Measurements from ENCODE around the gene FAM50A.
"Not testable (repeated sequence)": the region's sequence is repeated elsewhere in the genome, so short reads cannot be mapped to it uniquely, and the experiment has no call there.

FAM50A gene, protein sequence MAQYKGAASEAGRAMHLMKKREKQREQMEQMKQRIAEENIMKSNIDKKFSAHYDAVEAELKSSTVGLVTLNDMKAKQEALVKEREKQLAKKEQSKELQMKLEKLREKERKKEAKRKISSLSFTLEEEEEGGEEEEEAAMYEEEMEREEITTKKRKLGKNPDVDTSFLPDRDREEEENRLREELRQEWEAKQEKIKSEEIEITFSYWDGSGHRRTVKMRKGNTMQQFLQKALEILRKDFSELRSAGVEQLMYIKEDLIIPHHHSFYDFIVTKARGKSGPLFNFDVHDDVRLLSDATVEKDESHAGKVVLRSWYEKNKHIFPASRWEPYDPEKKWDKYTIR

DNA sequence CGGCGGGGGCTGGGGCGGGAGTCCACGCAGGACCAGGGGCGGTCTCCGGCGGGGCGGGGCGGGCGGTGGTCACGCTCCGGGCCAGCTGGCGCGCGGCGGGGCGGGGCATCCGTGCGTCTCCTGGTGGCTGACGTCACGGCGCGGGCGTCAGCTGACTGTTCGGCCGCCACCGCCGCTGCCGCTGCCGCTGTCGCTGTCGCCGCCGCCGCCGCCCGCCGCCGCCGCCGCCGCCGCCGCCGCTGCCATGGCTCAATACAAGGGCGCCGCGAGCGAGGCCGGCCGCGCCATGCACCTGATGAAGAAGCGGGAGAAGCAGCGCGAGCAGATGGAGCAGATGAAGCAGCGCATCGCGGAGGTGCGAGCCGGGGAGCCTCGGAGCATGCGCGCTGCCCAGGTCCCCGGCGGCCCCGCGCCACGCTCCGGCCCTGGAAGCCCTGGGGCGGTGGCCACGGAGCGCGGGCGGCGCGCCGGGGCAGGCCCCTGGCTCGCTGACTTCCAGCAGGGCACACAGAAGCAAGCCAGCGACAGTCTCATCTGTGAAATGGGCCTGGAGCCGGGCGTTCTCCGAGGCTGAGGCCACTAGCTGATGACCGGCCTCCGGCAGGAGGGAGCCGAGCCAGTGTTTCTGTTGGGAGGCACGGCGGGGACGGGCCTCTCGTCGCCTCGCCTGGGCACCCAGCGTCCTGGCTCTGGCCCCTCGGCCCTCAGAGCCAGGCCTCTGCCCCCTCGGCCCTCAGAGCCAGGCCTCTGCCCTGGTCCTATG lies at the start of gene FAM50A:
FAM50A (plus strand) TSS at position 150 of the 763 bp plus-strand sequence; CDS start at position 245, 95 bp downstream.
- peak; percentile 80 for ATAC-seq
- peak; percentile 81 for DNase-seq

DNA sequence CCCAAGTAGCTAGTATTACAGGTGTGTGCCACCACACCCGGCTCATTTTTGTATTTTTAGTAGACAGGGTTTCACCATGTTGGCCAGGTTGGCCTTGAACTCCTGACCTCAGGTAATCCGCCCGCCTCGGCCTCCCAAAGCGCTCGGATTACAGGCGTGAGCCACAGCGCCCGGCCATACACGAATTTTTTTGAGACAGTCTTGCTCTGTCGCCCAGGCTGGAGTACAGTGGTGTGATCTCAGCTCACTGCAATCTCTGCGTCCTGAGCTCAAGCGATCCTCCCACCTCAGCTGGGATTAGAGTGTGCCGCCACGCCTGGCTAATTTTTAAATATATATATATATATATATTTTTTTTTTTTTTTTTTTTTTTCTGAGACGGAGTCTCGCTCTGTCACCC lies 47.6 kb upstream of the FAM50A start:
- not testable (repeated sequence) for ATAC-seq, DNase-seq

DNA sequence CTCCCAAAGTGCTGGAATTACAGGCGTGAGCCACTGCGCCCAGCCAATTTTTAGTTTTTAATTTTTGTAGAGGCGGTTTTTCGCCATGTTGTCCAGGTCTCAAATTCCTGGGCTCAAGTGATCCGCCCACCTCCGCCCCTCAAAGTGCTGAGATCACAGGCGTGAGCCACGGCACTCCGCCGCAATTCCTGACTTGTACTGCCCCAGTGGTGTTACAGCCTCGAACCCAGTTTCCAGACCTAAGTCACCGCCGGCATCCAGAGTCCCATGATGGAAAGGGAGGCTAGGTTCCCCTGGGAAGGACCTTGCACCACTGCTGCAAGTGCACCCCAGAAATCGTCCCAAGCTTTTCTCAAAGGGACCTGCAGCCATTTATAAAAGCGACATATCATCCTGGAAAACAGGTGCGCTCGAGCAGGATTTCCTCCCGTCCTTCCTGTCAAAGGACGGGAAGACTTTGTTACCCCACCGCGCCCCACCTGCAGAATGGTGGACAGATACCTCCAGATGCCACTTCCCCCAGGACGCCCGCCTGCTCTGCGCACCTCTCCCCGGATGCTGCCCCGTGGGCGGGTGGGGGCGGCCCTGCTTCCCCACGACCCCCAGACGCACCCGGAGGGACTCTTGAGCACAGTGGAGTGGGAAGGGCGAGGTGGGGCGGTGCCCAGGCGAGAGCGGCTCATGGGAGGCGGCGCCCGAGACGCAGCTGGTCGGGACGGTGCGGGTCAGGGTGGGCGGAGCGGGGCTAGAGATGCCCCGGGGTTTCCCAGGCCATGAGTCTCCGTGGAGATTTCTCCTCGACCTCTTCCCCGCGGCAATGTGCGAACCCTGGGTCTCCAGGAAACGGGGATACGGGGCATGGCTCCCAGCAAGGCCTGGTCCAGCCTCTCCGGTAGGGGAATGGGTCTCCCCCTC lies 46.7 kb upstream of the FAM50A start:
- DNase-seq: peak; percentile 75
- ATAC-seq: peak; percentile 60

DNA sequence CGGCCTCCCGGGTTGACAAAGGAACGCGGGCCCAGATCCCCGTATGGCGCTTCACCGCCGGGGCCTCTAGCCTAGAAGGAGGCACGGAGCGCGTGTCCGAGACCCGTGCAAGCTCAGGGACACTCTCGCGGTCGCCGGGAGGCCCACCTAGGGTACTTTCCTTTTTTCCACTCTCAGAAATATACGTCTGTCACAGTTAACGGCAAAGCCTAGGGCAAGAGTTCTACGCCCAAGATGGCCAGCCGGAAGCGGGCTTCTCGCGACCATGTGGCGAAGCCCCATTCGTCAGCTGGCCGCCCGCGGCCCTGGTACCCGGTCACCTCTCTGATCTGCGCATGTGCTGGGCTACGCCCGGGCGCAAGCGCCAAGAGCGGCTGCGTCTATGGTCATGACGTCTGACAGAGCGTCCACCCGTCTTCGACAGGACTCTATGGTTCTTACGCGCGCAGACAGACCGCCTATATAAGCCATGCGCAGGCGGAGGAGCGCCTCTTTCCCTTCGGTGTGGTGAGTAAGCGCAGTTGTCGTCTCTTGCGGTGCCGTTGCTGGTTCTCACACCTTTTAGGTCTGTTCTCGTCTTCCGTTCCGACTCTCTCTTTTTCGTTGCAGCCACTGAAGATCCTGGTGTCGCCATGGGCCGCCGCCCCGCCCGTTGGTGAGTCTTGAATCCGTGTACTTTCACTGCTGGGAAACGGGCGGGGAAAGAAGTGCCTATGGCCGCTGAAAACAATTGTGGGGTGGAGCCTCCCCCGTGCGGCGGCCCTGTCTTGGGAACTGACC lies 45.9 kb upstream of the FAM50A start, which contains the start of gene RPL10:
RPL10 (plus strand) TSS at position 490 of the 780 bp plus-strand sequence; CDS start at position 633, 143 bp downstream.
- DNase-seq: peak; percentile 87
- peak; percentile 85 for ATAC-seq

DNA sequence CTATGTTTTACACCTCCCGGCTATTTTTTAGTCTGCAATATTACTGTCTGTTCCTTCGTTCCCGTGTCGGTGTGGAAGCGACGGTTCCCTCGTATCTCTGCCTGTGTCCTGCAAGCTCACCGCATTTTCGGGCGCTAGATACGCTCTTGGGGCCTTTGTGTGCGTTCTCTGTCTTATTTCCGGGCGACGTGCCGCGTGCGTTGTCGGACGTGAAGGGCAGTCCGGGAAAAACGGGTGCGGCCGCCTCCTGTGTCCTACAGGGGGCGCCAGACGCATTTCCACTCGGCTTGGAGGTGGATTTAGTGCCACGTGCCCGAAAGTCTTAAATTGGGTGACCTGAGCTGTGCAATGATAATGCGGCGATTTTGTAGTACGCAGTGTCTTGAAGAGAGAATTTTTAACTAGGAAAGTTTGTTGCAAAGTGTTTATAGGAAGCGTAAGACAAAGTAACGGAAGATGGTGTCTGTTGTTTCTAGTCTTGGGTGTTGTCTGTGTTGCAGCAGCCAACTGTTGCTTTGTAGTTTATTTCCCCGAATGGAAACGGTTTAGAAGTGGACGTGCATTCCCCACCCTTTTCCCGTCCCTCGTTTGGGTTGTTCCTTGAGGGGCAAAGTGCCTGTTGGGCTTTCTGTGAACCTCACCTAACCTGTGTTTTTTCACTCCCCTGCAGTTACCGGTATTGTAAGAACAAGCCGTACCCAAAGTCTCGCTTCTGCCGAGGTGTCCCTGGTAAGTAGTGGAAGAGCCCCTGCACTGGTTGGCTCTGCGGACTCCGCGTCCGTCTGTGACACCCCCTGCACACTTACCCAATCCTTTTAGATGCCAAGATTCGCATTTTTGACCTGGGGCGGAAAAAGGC lies 45.0 kb upstream of the FAM50A start:
- DNase-seq: peak; percentile 79
- ATAC-seq: peak; percentile 5

DNA sequence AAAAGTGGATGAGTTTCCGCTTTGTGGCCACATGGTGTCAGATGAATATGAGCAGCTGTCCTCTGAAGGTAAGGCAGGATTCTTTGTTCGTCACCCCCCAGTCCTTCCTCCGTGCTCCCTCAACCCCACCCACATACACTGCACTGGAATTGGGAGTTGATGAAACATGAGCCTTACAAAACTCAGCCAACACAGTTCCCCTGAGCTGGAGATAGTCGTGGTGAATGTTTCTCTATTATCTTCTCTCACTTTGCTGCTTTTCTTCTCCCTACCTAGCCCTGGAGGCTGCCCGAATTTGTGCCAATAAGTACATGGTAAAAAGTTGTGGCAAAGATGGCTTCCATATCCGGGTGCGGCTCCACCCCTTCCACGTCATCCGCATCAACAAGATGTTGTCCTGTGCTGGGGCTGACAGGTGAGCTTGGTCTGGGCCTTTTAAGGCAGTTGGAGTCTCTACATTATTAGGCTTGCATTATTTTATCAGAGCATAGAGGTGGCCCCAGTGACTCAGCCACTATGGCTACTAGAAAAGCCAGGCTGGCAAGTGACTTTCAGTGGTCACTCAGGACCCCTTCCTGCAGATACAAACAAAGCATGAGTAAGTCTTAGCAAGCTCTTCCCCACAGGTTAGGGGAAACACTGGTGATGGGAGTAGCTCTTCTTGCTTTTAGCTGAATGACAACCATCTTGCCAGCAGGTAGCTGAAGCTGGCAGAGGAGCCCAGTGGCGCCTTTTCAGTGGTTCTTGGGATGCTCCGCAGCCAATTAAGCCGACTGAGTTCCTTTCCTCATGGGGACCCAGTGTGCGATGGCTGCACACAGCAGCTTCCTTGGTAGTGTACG lies 44.2 kb upstream of the FAM50A start:
- DNase-seq: no peak
- ATAC-seq: no peak

DNA sequence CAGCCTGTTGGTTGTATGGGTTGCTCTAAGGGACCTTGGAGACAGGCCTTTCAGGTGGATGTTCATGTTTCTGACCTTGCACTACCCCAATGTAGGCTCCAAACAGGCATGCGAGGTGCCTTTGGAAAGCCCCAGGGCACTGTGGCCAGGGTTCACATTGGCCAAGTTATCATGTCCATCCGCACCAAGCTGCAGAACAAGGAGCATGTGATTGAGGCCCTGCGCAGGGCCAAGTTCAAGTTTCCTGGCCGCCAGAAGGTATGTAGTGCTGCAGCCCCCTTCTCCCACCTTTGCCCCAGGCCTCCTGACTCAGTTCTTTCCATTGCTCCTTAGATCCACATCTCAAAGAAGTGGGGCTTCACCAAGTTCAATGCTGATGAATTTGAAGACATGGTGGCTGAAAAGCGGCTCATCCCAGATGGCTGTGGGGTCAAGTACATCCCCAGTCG lies 43.5 kb upstream of the FAM50A start:
- DNase-seq, ATAC-seq: not testable (repeated sequence)

DNA sequence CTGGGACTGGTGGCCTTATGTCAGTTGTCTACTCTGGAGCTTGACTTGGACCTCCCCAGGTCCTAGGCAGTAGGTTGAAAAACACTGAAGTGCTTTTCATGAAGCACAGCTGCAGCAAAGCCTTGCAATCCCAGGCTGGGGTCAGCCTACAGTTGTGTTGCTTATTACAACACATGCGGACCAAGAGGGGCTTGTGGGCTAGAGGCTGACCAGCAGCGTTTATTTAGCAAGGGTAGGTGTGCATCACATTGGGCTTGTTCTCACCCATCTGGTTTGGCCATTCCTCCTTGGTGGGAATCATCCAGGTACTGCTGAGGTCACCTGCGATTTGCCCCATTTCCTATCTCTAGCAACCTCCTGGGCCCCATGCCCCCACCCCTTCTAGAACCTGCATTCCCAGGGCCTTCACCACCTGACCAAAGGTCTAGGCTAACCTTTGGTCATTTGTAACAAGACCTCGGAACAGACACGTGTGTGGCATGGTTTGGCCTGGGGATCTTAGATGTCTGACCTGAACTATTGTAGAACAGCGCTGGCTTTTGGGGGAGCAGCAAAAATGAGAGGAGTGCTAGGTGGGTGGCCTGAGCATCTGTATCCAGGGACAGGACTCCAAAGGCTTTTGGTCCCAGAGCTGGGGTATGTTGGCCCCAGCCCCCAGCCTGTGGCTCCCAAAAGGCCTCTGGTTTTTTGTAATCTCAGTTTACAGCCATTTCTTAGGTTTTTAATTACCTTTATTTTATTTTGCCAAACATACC lies 42.7 kb upstream of the FAM50A start:
- peak; percentile 24 for DNase-seq
- ATAC-seq: no peak

DNA sequence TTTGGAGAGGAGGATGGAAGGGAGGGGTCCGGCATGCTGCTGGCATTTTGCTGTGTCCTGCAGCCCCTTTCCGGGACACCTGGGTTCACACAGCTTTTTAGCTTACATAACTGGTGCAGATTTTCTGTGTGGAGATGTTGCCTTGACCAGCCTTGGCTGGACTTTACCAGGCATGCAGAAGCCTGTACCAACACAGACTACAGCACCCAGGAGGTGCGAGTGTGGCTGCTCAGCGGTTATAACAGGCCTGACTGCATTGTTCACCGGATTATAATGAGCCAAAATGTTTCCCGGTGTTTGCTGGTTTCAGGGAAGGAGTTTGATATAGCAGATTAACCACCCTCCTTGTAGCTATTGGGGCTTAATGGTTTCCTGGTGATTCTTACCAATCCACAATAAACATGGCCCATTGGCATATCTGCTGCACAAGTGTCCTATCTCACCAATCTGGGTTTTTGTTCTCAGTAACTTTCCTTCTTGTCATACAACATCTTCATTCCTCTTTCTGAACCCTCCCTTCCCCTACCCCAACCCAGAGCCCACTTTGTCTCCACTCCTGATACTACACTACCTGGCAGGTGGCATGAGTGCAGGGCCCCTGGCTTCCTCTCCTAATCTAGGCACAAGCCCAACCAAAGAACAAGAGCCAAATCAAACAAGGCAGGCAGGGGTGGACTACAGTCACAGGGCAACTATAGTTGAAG lies 41.9 kb upstream of the FAM50A start:
- no peak for ATAC-seq
- DNase-seq: no peak

DNA sequence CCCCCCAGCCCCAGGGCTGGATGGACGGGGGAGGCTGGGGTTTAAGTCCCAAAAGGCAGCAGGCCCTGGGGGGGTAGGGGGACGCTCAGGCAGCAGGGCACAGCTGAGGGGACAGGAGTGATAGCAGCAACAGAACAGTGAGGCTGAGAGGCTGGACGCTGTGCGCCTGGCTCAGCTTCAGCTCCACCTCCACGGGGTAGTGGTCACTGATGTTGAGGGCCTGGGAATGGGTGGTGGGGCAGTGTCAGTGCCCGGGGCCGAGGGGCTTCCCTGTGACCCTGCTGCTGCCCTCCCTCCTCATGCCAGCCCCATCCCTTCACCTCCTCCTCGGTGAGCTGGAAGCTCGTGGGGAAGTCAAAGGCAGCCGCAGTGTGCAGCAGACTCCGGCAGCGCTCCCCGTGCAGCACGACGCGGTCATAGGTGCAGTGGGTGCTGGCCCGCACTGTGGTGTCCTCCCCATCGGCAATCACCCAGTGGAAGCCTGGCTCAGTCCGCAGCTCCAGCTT lies 41.3 kb upstream of the FAM50A start:
- ATAC-seq (no peak), DNase-seq (no peak)

DNA sequence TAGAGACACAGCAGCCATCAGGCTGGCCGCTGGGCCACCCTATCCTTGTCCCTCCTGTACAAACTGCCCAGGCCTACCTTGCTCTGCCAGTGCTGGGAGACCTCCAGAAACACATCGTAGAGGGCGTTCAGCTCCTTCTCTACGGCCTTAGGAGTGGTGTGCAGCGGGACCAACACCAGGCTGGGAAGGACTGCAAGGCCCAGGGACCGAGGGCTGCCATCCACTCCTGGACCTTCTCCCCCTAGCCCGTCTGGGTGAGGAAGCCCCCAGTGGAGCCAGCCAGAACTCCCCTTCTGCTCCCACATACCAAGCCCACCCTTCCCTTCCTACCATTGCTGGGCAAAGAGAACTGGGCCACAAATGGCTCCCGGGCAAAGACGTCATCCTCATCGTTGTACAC lies 40.7 kb upstream of the FAM50A start:
- ATAC-seq (no peak), DNase-seq (no peak)

DNA sequence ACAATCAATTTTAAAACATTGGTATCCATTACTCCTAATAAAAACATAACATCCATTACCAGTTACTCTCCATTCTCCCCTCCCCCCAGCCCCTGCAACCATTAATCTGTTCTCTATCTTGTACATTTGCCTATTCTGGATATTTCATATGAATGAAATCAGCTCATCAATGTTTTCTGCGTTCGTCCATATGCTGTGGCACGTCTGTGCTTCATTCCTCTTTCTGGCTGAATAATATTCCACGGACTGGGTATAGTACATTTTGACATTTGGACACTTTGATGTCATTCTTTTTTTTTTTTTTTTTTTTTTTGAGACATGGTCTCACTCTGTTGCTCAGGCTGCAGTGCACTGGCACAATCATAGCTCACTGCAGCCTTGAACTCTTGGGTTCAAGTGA lies 40.1 kb upstream of the FAM50A start:
- ATAC-seq: no peak
- DNase-seq: no peak

DNA sequence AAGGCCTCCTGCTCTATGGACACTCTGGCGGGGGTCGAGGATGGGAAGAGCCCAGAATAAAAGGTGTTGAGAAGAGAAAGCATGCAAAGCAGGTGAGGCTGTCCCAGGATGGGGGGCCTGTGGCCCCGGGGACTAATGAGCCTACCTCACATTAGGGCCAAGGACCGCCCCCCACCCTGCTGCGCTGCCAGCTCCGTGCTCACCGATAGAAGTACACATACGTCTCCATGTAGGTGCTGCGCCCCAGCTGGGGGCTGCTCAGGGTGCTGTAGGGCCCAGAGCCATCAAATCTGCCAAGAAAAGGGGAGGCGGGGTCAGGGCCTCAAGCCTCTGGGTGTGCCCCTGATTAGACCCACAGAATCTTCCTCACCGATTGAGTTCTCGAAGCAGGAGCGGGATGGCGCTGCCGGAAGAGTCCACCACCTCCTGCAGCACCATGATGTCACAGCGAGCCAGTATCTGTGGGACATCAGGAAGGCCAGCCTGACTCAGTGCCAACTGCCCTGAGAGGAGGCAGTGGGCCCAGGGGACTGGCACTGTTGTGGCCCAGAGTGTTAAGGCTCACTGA lies 39.2 kb upstream of the FAM50A start:
- ATAC-seq: no peak
- DNase-seq: no peak

DNA sequence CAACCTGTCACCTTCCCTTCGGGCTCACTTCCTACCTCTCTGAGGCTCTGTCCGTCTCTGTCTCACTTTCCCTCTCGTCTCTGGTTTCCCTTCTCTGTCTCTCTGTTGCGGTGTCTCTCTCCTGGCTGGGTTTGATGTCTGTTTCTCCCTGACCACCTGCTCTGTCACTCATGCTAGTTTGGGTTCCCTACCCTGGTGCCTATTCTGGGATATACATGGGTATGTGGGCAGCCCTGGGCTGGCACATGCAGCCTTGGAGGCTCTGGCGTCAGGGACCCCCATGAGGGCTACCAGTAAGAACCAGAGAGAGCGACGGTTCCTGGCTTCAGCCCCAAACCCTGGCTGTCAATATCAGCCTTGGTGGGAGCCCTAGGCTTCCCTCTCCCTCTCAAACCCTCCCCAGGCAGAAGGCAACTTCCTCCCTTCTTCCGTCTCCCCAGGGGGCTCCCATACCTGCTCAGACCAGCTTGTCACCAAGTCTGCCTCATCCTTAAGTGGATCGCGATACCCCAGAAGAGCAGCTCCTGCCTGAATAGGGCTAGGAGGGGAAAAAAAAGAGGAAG lies 35.2 kb upstream of the FAM50A start:
- ATAC-seq: no peak
- no peak for DNase-seq

DNA sequence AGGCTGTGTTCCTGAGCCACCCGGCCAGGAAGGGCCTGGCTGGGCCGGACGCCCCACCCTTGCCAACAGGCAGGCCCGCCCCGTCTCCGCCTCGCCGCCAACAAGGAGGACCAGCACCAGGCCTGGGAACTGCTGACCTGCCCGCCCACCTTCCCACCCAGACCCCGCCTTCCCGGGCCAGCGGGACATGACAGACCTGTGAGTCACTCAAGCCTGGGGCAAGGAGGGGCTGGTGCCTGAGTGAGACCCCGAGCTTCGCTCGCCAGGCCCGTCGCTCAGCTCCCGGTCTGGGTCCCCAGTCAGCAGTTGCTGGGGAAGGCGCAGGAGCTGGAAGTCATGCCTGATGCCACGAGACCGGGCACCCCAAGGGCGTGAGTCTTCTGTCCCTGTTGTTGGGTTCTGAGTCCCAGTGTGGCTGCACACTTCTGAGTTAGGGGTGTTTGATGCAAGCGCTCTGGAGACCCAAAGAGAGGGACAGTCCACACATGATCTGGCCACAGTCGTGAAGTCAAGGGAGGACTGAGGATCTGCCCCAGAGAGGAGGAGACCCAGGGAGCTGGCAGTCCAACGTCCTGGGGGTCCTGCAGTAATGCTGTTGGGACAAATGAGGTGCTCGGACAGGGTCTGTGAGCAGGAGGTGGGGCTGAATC lies 34.6 kb upstream of the FAM50A start, which contains the start of gene DNASE1L1:
DNASE1L1 (minus strand) TSS at position 33 of the 650 bp plus-strand sequence. CDS start 3,686 bp downstream, outside the sequence.
- DNase-seq (peak; percentile 57), ATAC-seq (peak; percentile 20)

DNA sequence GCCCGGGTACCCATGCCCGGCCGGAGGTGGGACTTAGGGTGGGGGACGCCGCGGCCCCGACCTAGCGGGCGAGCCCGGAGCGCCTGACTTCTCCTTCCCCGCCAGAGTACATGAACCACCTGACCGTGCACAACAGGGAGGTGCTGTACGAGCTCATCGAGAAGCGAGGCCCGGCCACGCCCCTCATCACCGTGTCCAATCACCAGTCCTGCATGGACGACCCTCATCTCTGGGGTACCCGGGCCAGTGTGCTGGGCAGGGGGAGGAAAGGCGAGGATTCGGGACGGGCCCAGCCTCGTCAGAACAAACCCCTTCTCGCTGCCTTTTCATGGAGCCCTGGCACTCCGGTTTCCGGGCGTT lies 32.0 kb upstream of the FAM50A start:
- DNase-seq (peak; percentile 72), ATAC-seq (peak; percentile 71)

All from stimulated activated naive CD8-positive, alpha-beta T cell treated with anti-CD3 and anti-CD28 coated beads, Interleukin-15, Interleukin-2, amounts not matched to agents 100 U/mL and 50 U/mL, for 24 hours (primary cell).